ENCODE measurements around the gene CALML4.
"Not testable (repeated sequence)": the region's sequence is repeated elsewhere in the genome, so short reads cannot be mapped to it uniquely, and the experiment has no call there.

CALML4 gene

DNA sequence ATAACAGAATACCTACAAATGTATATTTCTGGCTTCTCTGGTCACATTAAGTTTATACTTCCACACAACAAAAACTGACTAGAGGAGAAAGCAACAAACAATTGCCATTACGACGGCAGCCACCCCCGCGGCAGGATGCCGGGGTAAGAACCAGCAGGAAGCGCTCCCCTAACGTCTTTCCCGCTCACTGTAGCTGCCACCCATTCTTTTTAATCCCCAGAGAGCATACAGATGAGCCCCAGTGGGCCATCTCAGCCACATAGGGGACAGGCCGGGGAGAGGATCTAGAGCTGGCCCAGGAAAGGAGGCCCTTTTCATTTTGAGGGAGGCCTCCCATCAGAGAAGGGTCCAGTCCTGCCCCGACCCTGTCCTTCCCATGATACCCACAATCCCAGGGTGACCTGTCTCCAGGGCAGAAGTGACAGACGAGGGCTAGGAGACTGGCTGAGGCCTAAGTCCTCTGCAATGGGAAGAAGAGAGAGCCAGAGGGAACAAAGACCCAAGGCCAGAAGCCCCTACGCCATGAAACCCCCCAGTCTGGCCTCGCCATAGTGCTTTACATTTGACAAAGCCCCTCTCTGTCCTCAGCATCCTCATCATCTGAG, 3.6 kb upstream of the CALML4 start:
- no peak for DNase-seq

DNA sequence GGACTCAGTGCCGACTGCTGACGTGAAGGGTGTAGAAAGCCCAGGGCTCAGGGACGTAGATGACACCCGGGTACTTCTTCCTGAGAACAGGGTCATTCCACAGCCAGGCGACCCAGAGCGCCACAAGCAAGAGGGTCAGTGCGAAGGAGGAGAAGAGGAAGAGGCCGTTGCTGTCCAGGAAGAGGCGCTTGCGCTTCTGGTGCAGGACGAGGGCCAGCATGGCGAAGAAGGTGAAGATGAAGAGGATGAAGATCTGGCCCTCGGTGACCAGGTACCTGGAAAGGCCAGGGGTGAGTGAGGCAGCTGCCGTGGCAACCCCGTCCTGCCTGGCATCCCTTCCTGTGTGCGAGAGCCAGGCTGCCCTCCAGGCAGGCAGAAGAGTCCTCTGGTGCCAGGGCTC, 3.0 kb upstream of the CALML4 start:
- DNase-seq, result peak in 3 of 56 donors; percentile 20 to 55 (median 37)

DNA sequence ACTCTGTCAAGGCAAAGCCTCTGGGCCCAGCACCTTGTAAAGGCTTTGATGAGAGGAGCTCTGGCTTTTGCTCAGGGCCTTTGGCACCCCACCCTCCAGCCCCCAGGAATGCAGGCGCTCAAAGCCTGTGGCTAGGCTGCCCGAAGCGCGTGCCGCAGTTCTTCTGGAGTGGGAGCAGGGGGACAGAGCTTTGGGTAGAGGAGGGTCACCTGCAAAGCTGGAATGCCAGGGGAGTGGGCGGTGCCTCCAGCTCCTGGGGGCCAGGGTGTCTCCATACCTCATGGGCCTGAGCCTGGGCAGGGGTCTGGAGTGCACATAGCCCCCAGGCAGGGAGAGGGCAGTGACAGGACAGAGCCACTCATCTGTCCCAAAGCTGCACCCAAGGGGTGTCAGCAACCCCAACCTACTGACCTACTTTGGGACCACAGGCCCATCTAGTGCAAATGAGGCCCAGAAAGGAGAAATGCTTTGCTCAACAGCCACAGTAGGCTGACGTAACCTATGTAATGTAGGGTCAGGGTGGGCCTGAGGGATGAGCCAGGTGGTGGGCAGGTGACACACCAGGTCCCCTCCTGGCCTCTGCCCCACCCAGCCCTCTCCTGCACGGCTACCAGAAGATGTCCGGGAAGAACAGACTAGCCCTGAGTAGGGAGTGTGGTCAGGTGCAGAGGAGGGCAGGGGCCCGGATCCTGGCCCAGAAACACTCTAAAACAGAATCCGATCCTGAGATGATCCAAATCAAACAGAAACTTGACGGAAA, 2.2 kb upstream of the CALML4 start:
- no peak for DNase-seq

DNA sequence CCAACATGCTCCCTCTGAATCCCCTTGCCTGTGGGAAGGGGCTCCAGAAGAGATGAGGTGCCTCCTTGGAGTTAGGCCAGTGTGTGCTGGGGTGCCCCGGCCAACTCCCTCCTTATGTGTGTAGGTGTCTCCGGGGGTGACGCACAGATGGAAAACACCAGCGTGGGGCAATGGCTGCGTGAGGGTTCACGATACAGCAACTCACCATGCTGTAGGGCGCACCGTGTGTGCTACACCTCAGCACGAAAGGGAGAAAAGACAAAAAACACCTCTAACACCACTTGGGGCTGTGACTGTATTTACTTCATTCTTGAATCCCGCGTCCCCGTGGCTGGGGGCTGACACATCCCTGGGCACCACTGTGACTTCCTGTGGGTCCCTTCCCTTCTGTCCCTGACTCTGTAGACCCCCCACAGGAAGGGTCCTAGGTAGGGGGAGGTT, 1.6 kb upstream of the CALML4 start:
- no peak for DNase-seq

DNA sequence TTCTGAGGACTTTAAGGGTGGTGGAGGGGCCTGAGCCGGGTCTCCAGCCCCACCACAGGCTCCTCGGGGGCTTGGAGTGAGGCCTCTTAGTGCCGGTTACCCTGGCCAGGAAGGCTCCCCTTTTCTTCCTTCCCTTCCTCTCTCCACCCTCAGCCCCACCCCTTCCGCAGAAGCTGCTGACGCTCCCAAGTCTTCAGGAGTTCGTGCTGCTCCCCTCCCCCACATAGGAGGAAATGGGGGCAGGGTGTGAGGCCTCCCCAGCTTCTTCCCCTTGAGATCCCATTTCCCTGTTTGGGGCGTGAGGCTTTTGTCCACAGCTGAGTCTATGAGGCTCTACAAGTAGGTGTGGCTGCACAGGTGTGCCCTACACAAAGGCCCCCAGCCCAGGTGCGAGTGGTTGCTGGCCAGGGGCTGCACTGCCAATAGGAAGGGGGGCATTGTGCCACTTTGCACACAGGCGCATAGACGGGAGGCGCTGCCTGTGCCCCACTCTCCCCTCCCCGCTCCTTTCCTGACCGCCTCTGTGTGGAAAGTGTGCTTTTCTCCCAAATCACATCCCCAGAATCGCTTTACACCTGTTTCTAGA, 915 bp upstream of the CALML4 start:
- DNase-seq, result peak in 10 of 56 donors; percentile 19 to 62 (median 28)

DNA sequence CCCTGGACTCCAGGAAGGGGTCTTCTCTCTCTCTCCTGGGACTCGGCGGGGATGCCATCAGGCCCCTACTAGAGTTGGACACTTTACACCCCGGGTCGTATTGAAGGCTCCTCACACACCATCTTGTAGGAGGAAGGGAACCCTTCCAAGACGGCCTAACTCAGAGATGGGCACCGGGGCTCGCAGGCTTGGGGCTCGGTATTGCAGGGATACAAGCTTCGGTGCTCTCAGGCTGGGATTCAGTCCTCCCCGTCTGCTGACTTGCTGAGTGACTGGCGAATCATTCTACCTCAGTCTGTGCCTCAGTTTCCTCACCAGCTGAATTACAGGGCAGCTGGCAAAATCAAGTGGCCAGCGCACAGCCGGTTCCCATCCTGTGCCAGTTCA, 419 bp upstream of the CALML4 start:
- no peak for DNase-seq

DNA sequence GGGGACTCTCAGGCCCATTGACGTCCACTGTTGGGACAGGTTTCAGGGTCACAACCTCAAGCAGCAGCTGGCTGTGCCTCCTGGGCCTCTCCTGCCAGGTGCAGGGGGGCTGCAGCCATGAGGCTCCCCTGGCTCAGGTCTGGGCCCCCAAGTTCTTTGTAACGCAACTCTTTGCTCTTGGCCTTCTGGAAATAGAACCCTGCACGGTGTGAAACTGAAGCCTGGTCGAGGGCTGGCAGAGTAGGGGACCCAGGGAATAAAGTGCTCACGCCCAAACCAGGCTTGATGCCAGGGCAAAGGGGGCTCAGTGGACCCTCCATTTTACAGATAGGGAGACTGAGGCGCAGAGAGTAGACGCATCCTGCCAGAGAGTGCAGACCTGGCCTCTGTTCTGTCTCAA, 771 bp downstream of the CALML4 start:
- no peak for DNase-seq

DNA sequence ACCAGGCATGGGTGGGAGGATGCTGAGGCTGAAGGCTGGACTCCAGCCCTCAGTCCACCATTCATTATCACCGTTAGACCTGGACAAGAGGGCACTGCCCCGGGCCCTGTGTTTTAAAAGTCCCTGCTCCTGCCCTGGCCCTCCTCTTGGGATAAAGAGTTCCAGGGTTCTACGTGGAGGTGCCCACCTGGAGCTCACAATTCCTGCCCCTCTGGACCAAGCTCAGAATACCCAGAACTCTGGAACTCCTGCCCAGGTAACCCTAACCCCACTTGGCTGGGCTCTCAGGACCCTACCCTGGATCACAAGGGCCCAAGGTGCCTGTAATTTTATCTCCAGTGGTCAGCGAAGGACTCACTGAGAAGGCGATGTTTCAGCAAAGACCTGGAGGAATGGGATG, 1.2 kb downstream of the CALML4 start:
- DNase-seq, result no peak

DNA sequence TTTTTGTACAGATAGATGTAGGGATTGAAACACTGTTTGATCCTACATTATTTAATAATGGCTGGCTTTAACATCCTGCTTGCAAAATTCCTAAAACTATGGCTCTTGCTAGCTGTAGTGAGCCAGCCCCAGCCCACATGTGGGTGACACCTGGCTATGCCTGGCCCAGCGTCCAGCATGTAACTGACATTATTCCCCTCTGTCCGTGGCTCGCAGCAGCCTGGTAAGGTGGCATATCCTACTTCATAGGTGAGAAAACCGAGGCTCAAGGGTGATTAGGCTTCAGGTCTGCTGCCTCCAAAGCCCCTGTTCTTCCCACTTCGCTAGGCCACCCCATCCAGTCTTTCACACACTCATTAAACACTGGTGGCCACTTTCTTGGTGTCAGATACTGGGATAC, 1.6 kb downstream of the CALML4 start:
- DNase-seq, result no peak

DNA sequence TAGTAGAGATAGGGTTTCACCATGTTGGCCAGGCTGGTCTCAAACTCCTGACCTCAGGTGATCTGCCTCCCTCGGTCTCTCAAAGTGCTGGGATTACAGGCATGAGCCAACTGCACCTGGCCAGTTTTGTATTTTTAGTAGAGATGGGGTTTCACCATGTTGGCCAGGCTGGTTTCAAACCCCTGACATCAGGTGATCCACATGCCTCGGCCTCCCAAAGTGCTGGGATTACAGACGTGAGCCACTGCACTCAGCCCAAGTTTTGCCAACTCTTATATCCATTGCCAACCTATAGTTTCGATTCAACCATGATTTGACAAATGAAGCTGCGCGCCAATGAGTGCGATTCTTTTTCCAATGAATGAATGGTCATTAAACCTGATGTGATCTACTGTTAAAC, 2.1 kb downstream of the CALML4 start:
- DNase-seq, result not testable (repeated sequence)

DNA sequence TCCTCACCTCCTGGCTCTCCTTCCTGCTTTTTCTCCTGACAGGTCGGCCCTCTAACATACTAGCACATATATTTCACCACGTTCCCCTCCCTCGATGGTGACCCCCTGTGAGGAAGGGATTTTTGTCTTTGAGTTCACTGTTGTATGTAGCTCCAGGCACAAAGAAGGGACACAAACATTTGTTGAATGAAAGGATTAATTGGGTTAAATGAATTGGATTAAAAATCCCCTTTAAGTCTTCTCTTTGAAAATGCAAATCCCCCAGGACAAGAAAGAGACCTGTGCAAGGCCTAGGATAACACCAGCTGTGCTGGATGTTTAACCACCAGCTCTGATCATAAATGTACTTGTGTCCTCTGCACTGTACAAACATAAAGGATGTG, 3.3 kb downstream of the CALML4 start:
- no peak for DNase-seq

DNA sequence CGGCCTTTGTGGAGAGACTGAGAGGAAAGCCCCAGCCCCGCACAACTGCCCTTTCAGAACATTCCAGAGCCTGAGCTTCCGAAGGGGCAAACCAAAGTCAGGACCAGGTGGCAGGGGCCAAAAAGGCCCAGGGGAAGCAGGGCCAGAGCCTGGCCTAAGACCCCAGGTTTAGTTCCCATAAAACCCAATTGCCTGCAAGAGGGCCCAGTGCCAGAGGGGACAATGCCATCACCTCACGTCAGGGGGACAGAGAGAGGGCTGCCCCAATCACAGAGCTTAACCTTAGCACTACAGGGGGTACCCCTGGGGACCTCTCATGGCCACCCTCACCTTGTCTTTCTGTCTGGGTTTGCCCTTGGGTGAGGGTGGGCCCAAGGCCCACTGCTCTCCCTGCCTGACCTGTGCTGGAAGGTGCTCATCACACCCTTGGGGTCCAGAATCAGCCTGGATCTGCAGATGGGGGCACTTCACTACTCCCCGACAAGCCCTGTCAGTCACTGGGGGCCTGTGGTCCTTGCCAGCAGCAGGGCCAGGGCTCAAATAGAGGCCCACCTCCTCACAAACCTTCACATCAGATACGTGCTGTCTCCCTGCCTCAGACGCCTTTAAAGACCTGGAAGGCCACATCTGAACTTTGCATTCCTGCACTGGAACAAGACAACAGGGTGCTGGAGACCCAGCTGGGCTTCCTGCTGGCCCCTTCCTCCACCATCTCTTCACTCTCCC, 3.8 kb downstream of the CALML4 start:
- no peak for DNase-seq

DNA sequence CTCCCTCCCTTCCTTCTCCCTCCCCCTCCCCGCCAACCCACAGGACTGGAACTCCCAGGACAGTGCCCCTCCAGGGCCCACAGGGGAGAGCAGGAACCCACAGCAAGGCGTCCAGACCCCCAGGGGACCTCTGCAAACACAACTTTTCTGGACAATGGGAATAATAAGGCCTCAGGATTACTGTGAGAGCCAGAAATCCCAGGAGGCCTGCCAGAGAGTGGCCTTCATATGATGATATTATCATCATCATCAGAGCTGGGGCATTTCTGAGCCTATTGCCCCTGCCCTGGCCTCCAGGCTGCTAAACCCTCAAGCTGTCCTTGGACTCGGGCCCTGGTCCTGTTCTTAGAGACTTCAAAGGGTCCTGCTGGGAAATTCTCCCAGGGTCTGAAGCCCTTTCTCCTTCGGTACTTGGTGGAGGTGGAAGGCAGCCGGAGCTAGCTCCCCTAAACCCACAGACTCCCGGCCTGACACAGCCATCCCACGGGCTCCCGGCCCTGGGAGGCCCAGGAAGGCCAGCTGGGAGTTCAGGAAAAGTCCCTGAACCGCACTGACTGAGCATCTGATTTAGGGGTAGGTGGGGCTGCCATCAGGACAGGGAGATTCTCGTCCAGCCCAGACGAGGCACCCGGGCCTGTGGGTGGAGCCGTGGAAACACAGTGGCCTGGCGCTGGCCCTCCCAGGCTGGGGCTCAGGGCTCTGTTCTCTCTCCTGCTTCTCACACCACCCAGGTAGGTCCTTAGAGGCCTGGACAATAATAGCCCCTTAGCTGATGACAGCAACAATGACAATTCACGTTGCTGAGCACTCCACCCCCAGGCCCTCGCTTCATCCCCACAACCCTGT, 4.9 kb downstream of the CALML4 start:
- no peak for DNase-seq

DNA sequence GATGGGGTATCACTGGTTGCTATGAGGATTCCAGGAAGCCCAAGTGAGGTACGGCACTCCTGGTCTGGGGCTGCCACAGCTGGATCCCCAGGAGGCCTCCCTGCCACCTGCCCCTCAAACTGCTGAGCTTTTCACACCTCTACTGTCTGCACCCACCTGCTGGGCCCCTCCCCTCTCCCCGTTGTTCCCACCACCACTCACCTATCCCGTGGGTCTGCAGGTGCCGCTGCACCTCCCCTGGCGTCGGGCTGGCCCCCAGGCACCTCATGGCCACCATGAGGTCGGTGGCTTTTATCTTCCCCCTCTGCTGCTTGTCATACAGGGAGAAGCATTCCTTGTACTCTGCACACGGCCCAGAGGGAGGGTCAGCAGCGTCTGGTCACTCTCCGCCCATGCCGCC, 5.8 kb downstream of the CALML4 start:
- no peak for DNase-seq

DNA sequence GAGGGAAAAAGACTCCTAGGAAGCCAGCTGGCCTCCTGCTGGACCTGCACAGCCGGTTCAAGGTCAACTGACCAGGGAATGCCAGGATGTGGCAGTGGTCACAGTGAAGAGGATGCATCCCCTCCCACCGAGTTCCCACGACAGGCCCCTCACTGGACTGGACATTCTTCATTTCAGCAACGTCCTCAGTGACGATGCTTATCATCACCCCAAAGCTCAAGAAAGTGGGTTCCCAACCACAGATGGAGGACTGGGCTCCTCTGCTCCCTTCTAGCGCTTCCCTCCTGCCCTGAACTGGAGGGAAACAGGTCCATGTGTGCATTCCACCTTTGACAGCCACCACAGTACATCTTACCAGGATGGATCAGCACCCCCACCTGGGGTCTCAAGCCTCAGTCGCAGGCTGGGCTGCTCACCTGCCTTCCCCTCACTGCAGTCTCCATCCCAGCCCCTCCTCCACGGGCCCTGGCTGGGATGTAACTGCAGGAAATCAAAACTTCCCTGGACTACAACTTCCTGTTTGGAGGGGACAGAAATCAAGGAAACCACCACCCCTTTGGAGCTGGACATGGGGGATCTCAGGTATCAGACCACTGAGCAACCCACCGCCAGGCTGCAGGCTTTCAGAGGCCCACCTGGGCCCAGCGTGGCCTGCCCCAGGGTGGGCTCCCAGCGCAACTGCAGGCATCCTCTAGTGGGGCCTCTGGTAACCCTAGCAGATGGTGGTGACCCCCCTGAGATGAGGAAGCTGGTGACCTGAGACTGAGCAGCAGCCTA, 7.3 kb downstream of the CALML4 start:
- no peak for DNase-seq

DNA sequence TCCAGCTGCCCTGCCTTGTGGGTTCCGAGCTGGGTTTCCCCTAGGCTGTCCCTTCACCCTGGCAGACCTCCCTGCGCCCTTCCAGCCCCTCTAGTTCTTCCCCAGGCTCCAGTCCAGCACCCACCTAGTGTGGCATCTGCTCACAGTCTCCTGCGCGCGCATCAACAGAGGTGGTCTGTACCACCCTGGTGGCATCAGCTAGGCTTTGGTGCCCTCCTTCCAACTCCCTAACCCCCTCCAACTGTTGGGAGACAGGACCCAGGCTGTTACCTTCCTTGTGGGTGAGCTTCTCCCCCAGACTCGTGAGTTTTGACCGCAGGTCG, 8.0 kb downstream of the CALML4 start:
- DNase-seq, result no peak

DNA sequence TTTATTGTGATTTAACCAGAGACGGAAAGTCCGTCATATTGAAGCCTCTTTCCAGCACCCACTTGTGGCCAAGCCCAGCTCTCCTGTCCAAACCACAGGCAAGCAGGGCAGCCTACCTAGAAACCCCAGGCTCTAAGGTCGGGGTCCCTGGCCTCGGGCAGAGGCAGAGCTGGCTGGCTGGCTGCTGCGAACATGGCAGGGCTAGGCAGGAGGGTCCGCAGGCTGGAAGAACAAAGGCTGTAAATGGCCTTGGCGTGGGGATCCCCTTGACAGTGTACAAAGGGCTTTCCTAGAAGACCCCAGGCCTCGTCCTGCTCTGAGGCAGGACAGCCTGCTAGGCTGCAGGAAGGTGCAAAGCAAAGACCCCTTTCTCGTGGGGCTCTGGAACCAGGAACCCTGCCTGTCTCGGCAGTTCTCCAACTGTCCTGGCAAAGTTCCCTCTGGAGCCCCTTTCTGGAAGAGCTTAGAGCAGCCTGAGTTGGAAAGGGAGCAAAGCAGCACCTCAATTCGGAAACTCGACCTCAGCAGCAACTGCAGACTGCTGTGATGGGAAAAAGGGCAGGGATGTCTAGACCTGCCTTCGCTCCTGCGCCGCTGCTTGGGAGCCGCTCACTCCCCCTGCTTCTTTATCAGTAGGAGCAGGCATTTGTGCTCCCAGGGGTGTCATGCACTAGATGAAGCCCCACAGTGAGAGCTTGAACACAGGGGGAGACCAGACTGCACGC, 8.5 kb downstream of the CALML4 start:
- DNase-seq, result no peak

DNA sequence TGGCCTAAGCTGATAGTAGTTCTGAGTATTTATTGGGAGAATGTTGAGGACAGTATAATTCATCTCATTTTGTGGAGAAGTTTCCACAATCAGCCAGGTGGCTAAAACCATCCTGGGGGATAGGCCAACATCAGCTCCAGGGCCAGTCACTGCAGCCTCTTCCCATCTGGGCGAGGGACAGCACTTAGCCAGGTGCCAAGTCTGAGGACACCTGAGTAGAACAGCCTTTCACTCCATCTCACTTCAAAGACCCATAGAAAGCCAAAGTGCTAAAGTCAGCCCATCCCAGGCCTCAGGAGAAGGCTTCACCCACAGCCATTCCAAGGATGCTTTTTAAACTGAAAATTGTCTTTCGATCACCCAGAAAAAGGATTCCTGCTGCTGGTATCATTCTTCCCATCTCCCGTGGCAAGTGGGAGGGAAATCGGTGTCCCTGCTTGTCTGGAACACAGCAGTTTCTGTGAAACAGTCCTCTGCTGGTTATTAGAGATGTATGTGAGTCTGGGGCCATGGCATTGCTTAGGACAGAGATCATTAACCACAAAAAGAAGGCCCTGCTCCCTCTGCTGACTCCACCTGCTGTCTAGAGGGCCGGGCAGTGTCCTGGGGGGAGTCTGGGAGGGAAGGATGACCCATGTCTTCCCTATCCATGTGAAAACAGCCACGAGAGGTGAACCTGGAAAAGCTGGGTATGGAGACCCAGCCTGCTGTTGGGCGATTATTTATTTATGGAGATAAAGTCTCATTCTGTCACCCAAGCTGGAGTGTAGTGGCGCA, 9.6 kb downstream of the CALML4 start:
- DNase-seq, result no peak

All from amygdala (tissue), 56 donors.